CD4-positive, alpha-beta T cell (primary cell): ENCODE measurements around the gene ZNF556. TPM values are rescaled to one million over a fixed set of nuclear protein-coding genes. Genes with fewer than 3 reads are reported as not detected.

Source experiments
- ATAC-seq: fragments of 200-7000 bp; cut with Tn5 transposase; one replicate; pipeline ENCODE4 v1.10.0; 2022; ENCODE audit warnings: mild to moderate bottlenecking; ENCODE audit not compliant: poor library complexity
- CTCF ChIA-PET: fragments of 350-600 bp; sonication (Branson Sonifier 250); formaldehyde crosslinking; loops from one replicate; lab custom pipeline; 2021; ENCODE audit warnings: antibody characterized with exemption, inconsistent platforms; lab: Charles Lee
- POLR2A ChIA-PET: fragments of 350-600 bp; sonication (Branson Sonifier 250); formaldehyde crosslinking; loops from one replicate; lab custom pipeline; 2021; ENCODE audit warnings: antibody characterized with exemption, inconsistent platforms; lab: Charles Lee
- DNase-seq, 14 experiments: peaks; one replicate each; pipeline ENCODE4 v3.0.0-alpha.2; 2013 to 2020; ENCODE audit warnings: mixed read lengths in 2 of 14
- H3K27ac ChIP-seq, 2 donors: one replicate each; pipeline versions ENCODE4 v1.5.1 to v1.7.0; 2013; ENCODE audit warnings: low read length in 2 of 2, low read depth in 1 of 2, mild to moderate bottlenecking in 1 of 2
- H3K27me3 ChIP-seq, 2 experiments: 1 replicate in 1 of 2; 2 replicates in 1 of 2; pipeline versions ENCODE4 v1.6.1 to v1.7.0; 2013; ENCODE audit warnings: low read length in 2 of 2, control low read depth in 1 of 2, mild to moderate bottlenecking in 1 of 2, moderate library complexity in 1 of 2; ENCODE audit not compliant: insufficient read depth in 2 of 2, control insufficient read depth in 1 of 2
- H3K36me3 ChIP-seq: one replicate; pipeline ENCODE4 v1.6.1; 2013; ENCODE audit warnings: low read length, control low read depth; ENCODE audit not compliant: insufficient read depth
- H3K4me1 ChIP-seq: one replicate; pipeline ENCODE4 v1.6.1; 2013; ENCODE audit warnings: low read length, control low read depth; ENCODE audit not compliant: insufficient read depth
- H3K4me3 ChIP-seq: one replicate; pipeline ENCODE4 v1.5.1; 2013; ENCODE audit warnings: mild to moderate bottlenecking, low read length, moderate library complexity
- H3K9me3 ChIP-seq, 2 experiments: 1 replicate in 1 of 2; 2 replicates in 1 of 2; pipeline versions ENCODE4 v1.6.1 to v1.7.0; 2013; ENCODE audit warnings: low read length in 2 of 2, mild to moderate bottlenecking in 2 of 2, control low read depth in 1 of 2, moderate library complexity in 1 of 2; ENCODE audit not compliant: control insufficient read depth in 1 of 2, insufficient read depth in 1 of 2
- H3K27ac Mint-ChIP-seq: one replicate; pipeline ENCODE4 v1.8.0; 2020; ENCODE audit warnings: mixed read lengths
- H3K27me3 Mint-ChIP-seq: one replicate; pipeline ENCODE4 v1.8.0; 2021; ENCODE audit warnings: mixed read lengths
- H3K36me3 Mint-ChIP-seq: one replicate; pipeline ENCODE4 v1.8.0; 2021; ENCODE audit warnings: low read depth, mixed read lengths
- H3K4me1 Mint-ChIP-seq: one replicate; pipeline ENCODE4 v1.8.0; 2021; ENCODE audit warnings: low read depth, mixed read lengths
- H3K4me3 Mint-ChIP-seq: one replicate; pipeline ENCODE4 v1.8.0; 2020; ENCODE audit warnings: mild to moderate bottlenecking, mixed read lengths
- H3K9me3 Mint-ChIP-seq: one replicate; pipeline ENCODE4 v1.8.0; 2020; ENCODE audit warnings: mixed read lengths
- intact Hi-C, 2 experiments: fragments of 100-400 bp; cut with DNase I in 1 of 2; cut with micrococcal nuclease in 1 of 2; formaldehyde crosslinking; loops; one replicate each; pipeline versions ENCODE4 v1.15.1 to v1.9.0; 2023 to 2025; cut with DNase I, micrococcal nuclease
- total RNA-seq, 174 experiments: library from RNA in 2 of 174; stranded (reverse) in 2 of 174; gene quantifications; one replicate each; pipeline ENCODE4 v1.2.3 and lab custom pipeline; 2021 to 2026
- TF ChIP-seq, protein P1 (sequence below): fragments of 200-600 bp; IDR thresholded peaks from one replicate; pipeline ENCODE4 v1.8.0; 2022; ENCODE audit warnings: antibody characterized with exemption, mild to moderate bottlenecking

ZNF556 gene
- total RNA-seq, 2 experiments from 2014 or later: not detected

DNA sequence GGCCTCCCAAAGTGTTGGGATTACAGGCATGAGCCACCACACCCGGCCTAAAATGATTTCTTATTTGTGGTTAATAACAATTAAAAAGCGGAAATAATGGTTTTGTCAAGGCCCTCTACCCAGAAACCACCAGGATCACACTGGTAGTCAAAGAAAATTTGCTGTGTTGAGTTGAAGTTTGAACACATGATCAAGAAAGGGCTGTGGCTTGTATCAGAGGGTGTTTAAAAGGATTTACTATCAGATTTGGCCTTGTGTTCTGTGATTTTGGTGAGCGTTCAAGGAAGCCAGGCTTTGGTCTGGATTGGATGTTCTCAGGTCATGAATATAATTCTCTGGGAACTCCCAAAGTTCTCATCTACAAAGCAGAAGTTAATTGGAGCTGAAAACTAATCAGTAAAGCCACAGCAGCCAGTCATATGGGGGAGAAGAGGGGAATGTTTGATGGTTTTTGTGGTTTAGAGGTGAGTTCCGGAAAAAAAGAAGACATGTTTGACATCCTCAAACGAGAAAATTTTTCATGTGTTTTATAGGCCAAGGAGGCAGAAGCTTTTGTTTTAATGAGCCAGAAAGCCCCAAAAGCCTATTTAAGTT is 10.6 kb upstream of the ZNF556 start:
- H3K4me1 ChIP-seq: peaks cover 35% of the 10 kb centered on the region
- no peaks in the 10 kb centered on the region for H3K27me3 ChIP-seq
- peaks cover 23% of the 10 kb centered on the region for H3K36me3 ChIP-seq
- Mint-ChIP-seq H3K27me3 (no peaks in the 10 kb centered on the region), H3K4me3 (peak overlapping the region; percentile 61), H3K27ac (peak overlapping the region; percentile 57), H3K36me3 (peaks cover 42% of the 10 kb centered on the region), H3K9me3 (peaks cover 23% of the 10 kb centered on the region), H3K4me1 (peaks cover 32% of the 10 kb centered on the region)
- TF ChIP-seq, protein P1, sequence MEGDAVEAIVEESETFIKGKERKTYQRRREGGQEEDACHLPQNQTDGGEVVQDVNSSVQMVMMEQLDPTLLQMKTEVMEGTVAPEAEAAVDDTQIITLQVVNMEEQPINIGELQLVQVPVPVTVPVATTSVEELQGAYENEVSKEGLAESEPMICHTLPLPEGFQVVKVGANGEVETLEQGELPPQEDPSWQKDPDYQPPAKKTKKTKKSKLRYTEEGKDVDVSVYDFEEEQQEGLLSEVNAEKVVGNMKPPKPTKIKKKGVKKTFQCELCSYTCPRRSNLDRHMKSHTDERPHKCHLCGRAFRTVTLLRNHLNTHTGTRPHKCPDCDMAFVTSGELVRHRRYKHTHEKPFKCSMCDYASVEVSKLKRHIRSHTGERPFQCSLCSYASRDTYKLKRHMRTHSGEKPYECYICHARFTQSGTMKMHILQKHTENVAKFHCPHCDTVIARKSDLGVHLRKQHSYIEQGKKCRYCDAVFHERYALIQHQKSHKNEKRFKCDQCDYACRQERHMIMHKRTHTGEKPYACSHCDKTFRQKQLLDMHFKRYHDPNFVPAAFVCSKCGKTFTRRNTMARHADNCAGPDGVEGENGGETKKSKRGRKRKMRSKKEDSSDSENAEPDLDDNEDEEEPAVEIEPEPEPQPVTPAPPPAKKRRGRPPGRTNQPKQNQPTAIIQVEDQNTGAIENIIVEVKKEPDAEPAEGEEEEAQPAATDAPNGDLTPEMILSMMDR: no peak
- CTCF ChIA-PET: interaction anchor here (0.9 to 1.1 kb wide), 2 partner anchors 15 to 18 kb away, joined by 3 to 4 read pairs; partner anchors contain the start of gene ZNF555
- no peak overlapping the region for H3K4me3 ChIP-seq
- H3K9me3 ChIP-seq: peaks cover 18 to 23% of the 10 kb centered on the region in 2 experiments
- ATAC-seq (peak; percentile 88), DNase-seq (peak in 4 of 14 experiments; percentile 13 to 82 (median 74))
- peak overlapping the region in 1 of 2 donors; percentile 23 for H3K27ac ChIP-seq
- POLR2A ChIA-PET: interaction anchor here (2.4 kb wide), 1 partner anchor 15 kb away, joined by 12 read pairs; the partner anchor contains the start of gene ZNF555
- intact Hi-C loops: loop anchor here in 1 of 2 experiments (1.0 kb wide), 1 partner anchor 15 kb away; the partner anchor contains the start of gene ZNF555

DNA sequence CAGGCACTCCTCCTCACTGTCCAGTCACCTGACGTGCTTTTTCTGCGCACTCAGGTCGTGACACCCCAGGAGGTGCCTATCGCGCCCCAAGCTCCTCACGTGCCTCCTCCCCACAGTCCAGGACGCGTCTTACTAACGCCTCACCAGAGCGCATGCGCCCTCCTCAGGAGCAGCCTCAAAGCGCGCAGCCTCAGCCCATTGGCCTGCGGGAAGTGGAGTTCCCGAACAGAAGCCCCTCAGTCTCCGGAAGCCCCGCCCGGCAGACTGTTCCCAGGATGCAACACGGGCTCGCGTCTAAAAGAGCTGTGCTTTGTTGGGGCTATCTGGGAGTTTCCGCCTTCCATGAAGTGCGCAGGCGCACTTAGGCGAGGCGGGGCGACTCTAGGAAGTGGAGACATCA is 8.3 kb upstream of the ZNF556 start:
- Histone ChIP-seq H3K9me3 (peaks cover under 1 to 18% of the 10 kb centered on the region in 2 experiments), H3K27ac (no peak overlapping the region), H3K4me1 (peaks cover 35% of the 10 kb centered on the region), H3K36me3 (no peaks in the 10 kb centered on the region), H3K4me3 (no peak overlapping the region), H3K27me3 (no peaks in the 10 kb centered on the region)
- Mint-ChIP-seq H3K9me3 (peaks cover 12% of the 10 kb centered on the region), H3K27ac (no peak overlapping the region), H3K4me3 (no peak overlapping the region), H3K36me3 (peaks cover 19% of the 10 kb centered on the region), H3K4me1 (peaks cover 32% of the 10 kb centered on the region), H3K27me3 (no peaks in the 10 kb centered on the region)
- ATAC-seq: no peak
- DNase-seq: no peak
- ChIA-PET POLR2A (no interaction called here), CTCF (no interaction called here)
- intact Hi-C loops: no loop called here
- TF ChIP-seq, protein P1: no peak

DNA sequence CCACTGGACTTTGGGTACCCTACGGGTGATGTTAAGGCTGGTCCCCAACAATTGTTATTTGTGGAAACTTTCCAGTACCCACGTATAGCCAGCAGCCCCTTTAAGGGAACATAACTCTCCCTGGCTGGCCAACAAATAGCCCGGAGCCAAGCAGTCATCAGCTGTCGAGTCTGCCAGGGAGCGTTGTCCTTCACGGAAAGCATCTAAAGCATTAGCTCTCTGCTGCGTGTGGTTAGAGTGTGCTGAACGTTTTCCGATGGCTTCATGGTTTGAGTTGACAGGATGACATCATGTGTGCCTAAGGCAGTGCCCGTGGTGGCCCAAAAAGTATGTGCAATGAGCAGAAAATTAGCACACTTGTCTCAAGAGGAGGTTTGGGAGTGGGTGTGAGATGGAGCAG is 3.3 kb upstream of the ZNF556 start:
- H3K36me3 Mint-ChIP-seq: no peaks in the 10 kb centered on the region
- Histone ChIP-seq H3K36me3 (no peaks in the 10 kb centered on the region), H3K27me3 (peaks cover 0 to 3% of the 10 kb centered on the region in 2 experiments), H3K27ac (no peak overlapping the region), H3K4me1 (peaks cover 4% of the 10 kb centered on the region), H3K9me3 (peaks cover 0 to 19% of the 10 kb centered on the region in 2 experiments), H3K4me3 (no peak overlapping the region)
- intact Hi-C loops: no loop called here
- H3K9me3 Mint-ChIP-seq: no peaks in the 10 kb centered on the region
- H3K4me1 Mint-ChIP-seq: peaks cover 7% of the 10 kb centered on the region
- ChIA-PET CTCF (no interaction called here), POLR2A (no interaction called here)
- H3K27me3 Mint-ChIP-seq: peaks cover 10% of the 10 kb centered on the region
- no peak for ATAC-seq
- DNase-seq: no peak
- TF ChIP-seq, protein P1: no peak
- H3K27ac Mint-ChIP-seq: no peak overlapping the region
- H3K4me3 Mint-ChIP-seq: no peak overlapping the region
